Endothelial cell of umbilical vein (primary cell): ENCODE results near the gene KLC4.

Source experiments
- CTCF ChIP-seq, 2 donors: IDR thresholded peaks; 1 replicate in 1 of 2; 2 replicates in 1 of 2; pipeline ENCODE4 v1.5.1; 2011; ENCODE audit warnings: low read length in 2 of 2, mild to moderate bottlenecking in 2 of 2, moderate library complexity in 2 of 2, control low read depth in 1 of 2, inconsistent platforms in 1 of 2, low read depth in 1 of 2; ENCODE audit not compliant: insufficient read depth in 1 of 2; ENCODE audit errors: extremely low read depth in 1 of 2
- EZH2 ChIP-seq: IDR thresholded peaks from 2 replicates; pipeline ENCODE4 v1.6.1; 2012; ENCODE audit warnings: borderline replicate concordance, low read depth, mild to moderate bottlenecking, moderate library complexity, low read length, inconsistent platforms; ENCODE audit not compliant: severe bottlenecking
- FOS ChIP-seq: IDR thresholded peaks from 2 replicates; pipeline ENCODE4 v1.6.1; 2011; ENCODE audit warnings: mild to moderate bottlenecking, low read length, moderate library complexity, borderline replicate concordance; ENCODE audit not compliant: insufficient read depth
- POLR2A ChIP-seq: IDR thresholded peaks from 2 replicates; pipeline ENCODE4 v1.6.1; 2012; ENCODE audit warnings: low read depth, mild to moderate bottlenecking, control low read depth, low read length
- POLR2AphosphoS5 ChIP-seq: IDR thresholded peaks from 2 replicates; pipeline ENCODE4 v1.6.1; 2012; ENCODE audit warnings: low read depth, mild to moderate bottlenecking, control low read depth, low read length, moderate library complexity; ENCODE audit not compliant: insufficient read depth

- no peak for TF ChIP-seq EZH2
- TF ChIP-seq CTCF (IDR thresholded peaks at IDR 0.05; ENCODE audit: extremely low read depth in 1 of 2, insufficient read depth in 1 of 2, low read depth in 1 of 2, low read length in 2 of 2) = no peak
- TF ChIP-seq FOS = no peak
- TF ChIP-seq POLR2AphosphoS5 = no peak
- no peak for TF ChIP-seq POLR2A
Observed at GRCh38 chr6:43011207-43011606, 48.2 kb upstream of the KLC4 start.
